ENCODE results near the gene MYF5.

GRCh38 chr12:80713419-80713818 lies 3.3 kb upstream of the MYF5 start:
- TF ChIP-seq GATA3 (IDR thresholded peaks at IDR 0.05; ENCODE audit: low read depth, low read length): no peak
- TF ChIP-seq GATA2 (IDR thresholded peaks at IDR 0.05; ENCODE audit: low read depth, low read length): no peak
